Ishikawa (cell line): ENCODE results near the gene CCDC188.

Experiments used
- EP300 ChIP-seq: IDR thresholded peaks from 2 replicates; pipeline ENCODE4 v1.6.1; 2012; ENCODE audit warnings: borderline replicate concordance
- FOXM1 ChIP-seq: IDR thresholded peaks from 2 replicates; pipeline ENCODE4 v1.6.1; 2012; ENCODE audit warnings: low read depth, borderline replicate concordance
- NFIC ChIP-seq: IDR thresholded peaks from 2 replicates; pipeline ENCODE4 v1.6.1; 2012
- RAD21 ChIP-seq: IDR thresholded peaks from 2 replicates; pipeline ENCODE4 v1.6.1; 2012; ENCODE audit warnings: low read depth
- REST ChIP-seq: IDR thresholded peaks from 2 replicates; pipeline ENCODE4 v1.6.1; 2012; ENCODE audit warnings: low read depth, mild to moderate bottlenecking
- TAF1 ChIP-seq: IDR thresholded peaks from 2 replicates; pipeline ENCODE4 v1.6.1; 2012; ENCODE audit warnings: low read depth, mild to moderate bottlenecking
- TCF12 ChIP-seq: IDR thresholded peaks from 2 replicates; pipeline ENCODE4 v1.6.1; 2012; ENCODE audit warnings: low read depth
- YY1 ChIP-seq: IDR thresholded peaks from 2 replicates; pipeline ENCODE4 v1.6.1; 2012; ENCODE audit warnings: low read depth
- TF ChIP-seq, protein P1 (sequence below): IDR thresholded peaks from 2 replicates; pipeline ENCODE4 v1.6.1; 2012
- TF ChIP-seq, protein P2 (sequence below): IDR thresholded peaks from 2 replicates; pipeline ENCODE4 v1.6.1; 2012

DNA sequence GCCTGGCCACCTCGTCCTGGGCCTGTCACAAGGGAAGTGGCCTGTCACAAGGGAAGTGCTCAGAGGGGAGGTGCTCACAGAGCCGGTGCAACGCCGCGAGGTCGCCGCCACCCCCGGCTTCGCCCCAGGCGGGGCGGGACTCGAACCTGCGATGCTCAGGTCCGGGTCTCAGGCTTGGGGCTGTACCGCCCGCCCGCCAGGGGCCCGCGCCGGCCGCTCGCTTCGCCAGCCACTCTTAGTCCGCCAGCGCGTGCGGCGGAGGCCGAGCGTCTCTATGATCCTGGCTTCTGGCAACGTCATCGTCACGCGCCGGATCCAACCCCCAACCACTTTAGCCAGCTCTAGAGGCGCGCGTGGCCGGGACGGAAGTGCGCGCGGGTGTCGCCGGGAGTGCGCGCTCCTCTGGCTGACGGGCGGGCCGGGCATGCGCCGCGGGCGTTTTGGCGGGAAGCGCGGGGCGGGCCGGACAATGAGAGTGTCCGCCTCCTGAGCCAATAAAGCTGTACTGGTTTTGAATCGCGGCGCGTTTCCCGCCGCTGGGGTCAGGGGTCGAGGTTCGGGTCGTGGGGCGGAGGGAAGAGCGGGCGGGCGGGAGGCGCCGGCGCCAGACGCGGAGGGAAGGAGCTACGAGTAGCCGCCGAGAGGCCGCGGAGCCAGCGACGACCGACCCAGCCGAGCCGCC is 33.8 kb downstream of the CCDC188 start, which contains the start of gene TRMT2A:
- TF ChIP-seq YY1 (peak; percentile 49), EP300 (peak; percentile 53), RAD21 (no peak), TAF1 (peak; percentile 73; the same call in 1 of the 2 replicates), FOXM1 (0 out of 2 replicates have a peak, but pooled peaks have one; percentile 16), REST (peak; percentile 1; the same call in 1 of the 2 replicates), TCF12 (peak; percentile 74; the same call in 1 of the 2 replicates), NFIC (no peak; the same call in 1 of the 2 replicates)
- TF ChIP-seq, protein P1, sequence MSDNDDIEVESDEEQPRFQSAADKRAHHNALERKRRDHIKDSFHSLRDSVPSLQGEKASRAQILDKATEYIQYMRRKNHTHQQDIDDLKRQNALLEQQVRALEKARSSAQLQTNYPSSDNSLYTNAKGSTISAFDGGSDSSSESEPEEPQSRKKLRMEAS: peak; percentile 90
- TF ChIP-seq, protein P2, sequence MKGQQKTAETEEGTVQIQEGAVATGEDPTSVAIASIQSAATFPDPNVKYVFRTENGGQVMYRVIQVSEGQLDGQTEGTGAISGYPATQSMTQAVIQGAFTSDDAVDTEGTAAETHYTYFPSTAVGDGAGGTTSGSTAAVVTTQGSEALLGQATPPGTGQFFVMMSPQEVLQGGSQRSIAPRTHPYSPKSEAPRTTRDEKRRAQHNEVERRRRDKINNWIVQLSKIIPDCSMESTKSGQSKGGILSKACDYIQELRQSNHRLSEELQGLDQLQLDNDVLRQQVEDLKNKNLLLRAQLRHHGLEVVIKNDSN: peak; percentile 64
